Measurements from ENCODE around the gene ASIC3.

Gene ASIC3

GRCh38 chr7:151047976-151048815 is at the start of gene ASIC3:
TSS of gene ASIC3 (plus strand) at chr7:151048531. CDS start at chr7:151048886, 355 bp downstream.
- H3K27ac ChIP-seq = no peak within 1 kb of the TSS
- no peak for DNase-seq (ENCODE audit: low spot score)
- TF ChIP-seq CTCF (IDR thresholded peaks at IDR 0.05) = no peak
- no peak within 1 kb of the TSS for H3K4me3 ChIP-seq

GRCh38 chr7:150999001-150999400 is 49.3 kb upstream of the ASIC3 start:
- no peak for DNase-seq (ENCODE audit: low spot score)
- Histone ChIP-seq H3K27ac (no peak overlapping the region), H3K4me3 (no peak overlapping the region)
- TF ChIP-seq CTCF (IDR thresholded peaks at IDR 0.05) = no peak

GRCh38 chr7:150999497-151000230 is 48.7 kb upstream of the ASIC3 start:
- no peak for TF ChIP-seq CTCF (IDR thresholded peaks at IDR 0.05)
- no peak for DNase-seq (ENCODE audit: low spot score)
- H3K4me3 ChIP-seq = no peak overlapping the region
- H3K27ac ChIP-seq = no peak overlapping the region

GRCh38 chr7:151000897-151001495 is 47.3 kb upstream of the ASIC3 start:
- Histone ChIP-seq H3K4me3 (no peak overlapping the region), H3K27ac (no peak overlapping the region)
- TF ChIP-seq CTCF (IDR thresholded peaks at IDR 0.05) = no peak
- no peak for DNase-seq (ENCODE audit: low spot score)

GRCh38 chr7:151001546-151001945 is 46.8 kb upstream of the ASIC3 start:
- TF ChIP-seq CTCF (IDR thresholded peaks at IDR 0.05) = no peak
- Histone ChIP-seq H3K27ac (no peak overlapping the region), H3K4me3 (no peak overlapping the region)
- no peak for DNase-seq (ENCODE audit: low spot score)

GRCh38 chr7:151003572-151003971 is 44.8 kb upstream of the ASIC3 start:
- TF ChIP-seq CTCF (IDR thresholded peaks at IDR 0.05) = no peak
- Histone ChIP-seq H3K4me3 (no peak overlapping the region), H3K27ac (no peak overlapping the region)
- no peak for DNase-seq (ENCODE audit: low spot score)

All from coronary artery (tissue), 2 donors.